Tibial nerve (tissue), 4 donors: ENCODE results near the gene CFAP73. TPM values are rescaled to one million over a fixed set of nuclear protein-coding genes. Genes with fewer than 3 reads are reported as not detected.

ENCODE experiments used
- DNase-seq, 2 donors: peaks; one replicate each; pipeline ENCODE4 v3.0.0-alpha.2; 2019; ENCODE audit warnings: low spot score in 2 of 2
- H3K27ac ChIP-seq, 4 donors: fragments of 200-600 bp; sonication (generic) in 3 of 4; one replicate each; pipeline ENCODE4 v1.5.1; 2017 to 2019; ENCODE audit warnings: mild to moderate bottlenecking in 1 of 4
- H3K27me3 ChIP-seq, 2 donors: fragments of 200-600 bp; sonication (generic) in 1 of 2; one replicate each; pipeline versions ENCODE4 v1.5.1 to v1.6.0; 2017 to 2019
- H3K36me3 ChIP-seq, 3 donors: fragments of 200-600 bp; sonication (generic); one replicate each; pipeline ENCODE4 v1.5.1; 2018 to 2019
- H3K4me1 ChIP-seq, 4 donors: fragments of 200-600 bp; sonication (generic) in 3 of 4; one replicate each; pipeline ENCODE4 v1.5.1; 2017 to 2019
- H3K4me3 ChIP-seq, 4 donors: fragments of 200-600 bp; sonication (generic) in 3 of 4; one replicate each; pipeline ENCODE4 v1.5.1; 2017 to 2019; ENCODE audit warnings: mild to moderate bottlenecking in 1 of 4, moderate library complexity in 1 of 4
- H3K9me3 ChIP-seq, 4 donors: fragments of 200-600 bp; sonication (generic) in 3 of 4; one replicate each; pipeline ENCODE4 v1.5.1; 2017 to 2019
- CTCF ChIP-seq, 5 experiments: fragments of 200-600 bp in 3 of 5; fragments of 450-650 bp in 2 of 5; sonication (generic) in 3 of 5; IDR thresholded peaks; one replicate each; pipeline ENCODE4 v1.5.1; 2016 to 2019; ENCODE audit warnings: antibody characterized with exemption in 5 of 5, mild to moderate bottlenecking in 3 of 5, moderate library complexity in 2 of 5
- EP300 ChIP-seq, 2 donors: sonication (generic); formaldehyde crosslinking; IDR thresholded peaks; one replicate each; pipeline ENCODE4 v1.6.1; 2017; ENCODE audit warnings: antibody characterized with exemption in 2 of 2, mild to moderate bottlenecking in 1 of 2
- POLR2A ChIP-seq, 2 donors: fragments of 450-650 bp; IDR thresholded peaks; one replicate each; pipeline ENCODE4 v1.6.1; 2017; ENCODE audit warnings: antibody characterized with exemption in 2 of 2, mild to moderate bottlenecking in 2 of 2, moderate library complexity in 2 of 2
- WGBS, 2 donors: methylation state at CpG; one replicate each; pipeline ENCODE4 v1.1.5; 2018; 5-methylcytosine and 5-hydroxymethylcytosine counted together
- total RNA-seq, 4 donors: library from RNA; depleted of rRNA; stranded (reverse); fragments of >200 nt; gene quantifications; one replicate each; pipeline ENCODE4 v1.1.0, GENCODE V29; 2016

CFAP73 gene
- total RNA-seq, 4 donors from 2014 or later: not detected

DNA sequence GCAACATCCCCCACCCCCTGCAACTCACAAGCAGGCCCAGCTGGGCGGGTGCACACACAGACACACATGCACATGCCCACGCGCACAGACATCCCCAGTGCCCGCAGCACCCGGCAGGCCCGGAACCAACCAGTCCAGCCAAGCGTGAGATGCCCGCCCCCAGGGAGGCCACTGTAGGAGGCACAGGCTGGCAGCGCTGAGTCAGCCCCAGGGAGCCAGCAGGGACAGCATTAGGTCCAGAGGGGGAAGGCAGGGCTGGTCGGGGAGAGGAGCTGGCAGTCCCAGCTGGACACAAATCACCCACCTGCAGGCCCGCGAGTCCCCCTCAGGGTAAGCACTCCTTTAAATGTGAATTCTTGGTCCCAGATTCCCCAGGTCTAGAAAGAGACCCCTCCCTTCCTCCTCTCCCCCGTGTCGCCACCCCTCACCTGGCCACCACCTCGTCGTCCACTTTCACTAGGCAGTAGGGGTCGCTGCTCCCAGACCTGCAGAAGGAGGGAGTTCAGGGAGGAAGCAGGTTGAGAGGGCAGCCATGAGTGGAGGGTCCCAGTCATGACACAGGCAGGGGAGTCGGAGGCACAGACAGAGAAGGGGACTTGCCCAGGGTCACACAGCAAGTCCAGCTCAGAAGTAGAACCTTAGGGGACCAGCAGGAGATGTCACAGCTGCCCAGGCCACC lies 18.9 kb upstream of the CFAP73 start:
- peaks cover 0 to 30% of the 10 kb centered on the region in 2 donors for H3K27me3 ChIP-seq
- 34 to 39% methylated on average over 12 to 13 of the region's 18 CpGs for WGBS, 2 donors
- TF ChIP-seq POLR2A (IDR thresholded peaks at IDR 0.05) (no peak), EP300 (IDR thresholded peaks at IDR 0.05) (peak in 1 of 2 donors; percentile 74)
- no peak for DNase-seq
- H3K27ac ChIP-seq: peak overlapping the region in 2 of 4 donors; percentile 67 to 80
- H3K36me3 ChIP-seq: no peaks in the 10 kb centered on the region
- H3K4me1 ChIP-seq: peaks cover 0 to 4% (median 2%) of the 10 kb centered on the region in 4 donors
- no peak overlapping the region for H3K4me3 ChIP-seq
- peaks cover 0 to 3% (median 0%) of the 10 kb centered on the region in 4 donors for H3K9me3 ChIP-seq

DNA sequence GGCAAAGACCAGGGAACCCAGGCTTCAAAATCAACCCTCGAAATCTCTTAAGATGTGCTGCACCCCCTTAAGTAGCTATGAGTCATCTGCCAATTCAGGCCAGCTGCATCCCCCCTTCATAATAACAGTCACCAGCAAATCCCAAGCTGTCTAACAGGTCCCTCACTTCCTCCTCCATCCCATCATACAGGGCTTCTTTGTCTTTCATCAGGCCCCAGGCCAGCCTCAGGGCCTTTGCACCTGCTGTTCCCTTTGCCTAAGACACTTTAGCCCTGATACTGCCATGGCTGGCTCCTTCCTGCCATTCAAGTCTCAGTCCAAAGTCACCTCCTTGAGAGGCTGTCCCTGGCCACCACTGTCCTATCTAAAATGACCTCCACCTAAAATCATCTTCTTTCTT lies 18.0 kb upstream of the CFAP73 start:
- H3K36me3 ChIP-seq: no peaks in the 10 kb centered on the region
- no peak for DNase-seq
- H3K27ac ChIP-seq: peak overlapping the region in 2 of 4 donors; percentile 67 to 80
- H3K4me1 ChIP-seq: peaks cover 0 to 9% (median 4%) of the 10 kb centered on the region in 4 donors
- H3K4me3 ChIP-seq: no peak overlapping the region
- WGBS, 2 donors: 41 to 67% methylated on average over 1 of the region's 1 CpG
- peaks cover 0 to 40% of the 10 kb centered on the region in 2 donors for H3K27me3 ChIP-seq
- no peaks in the 10 kb centered on the region for H3K9me3 ChIP-seq
- TF ChIP-seq POLR2A (IDR thresholded peaks at IDR 0.05) (no peak), CTCF (IDR thresholded peaks at IDR 0.05) (no peak), EP300 (IDR thresholded peaks at IDR 0.05) (no peak)

DNA sequence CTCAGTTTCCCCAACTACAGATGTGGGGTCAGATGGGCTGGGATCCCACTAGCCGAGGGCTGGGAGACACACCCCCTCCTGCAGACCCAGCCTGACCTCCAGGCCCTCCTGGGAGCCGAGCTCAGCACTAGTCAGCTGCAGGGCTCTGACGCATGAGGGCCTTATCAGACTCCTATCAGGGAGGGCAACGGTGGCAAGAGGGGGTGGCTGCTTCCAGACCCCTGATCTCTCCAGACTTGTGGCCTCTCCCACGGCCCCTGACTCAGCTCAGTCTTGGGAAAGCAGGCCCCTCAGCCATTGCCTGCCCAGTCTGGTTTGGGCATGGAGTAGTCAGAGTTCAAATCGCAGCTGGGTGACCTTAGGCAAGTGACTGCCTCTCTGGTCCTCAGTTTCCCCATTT lies 16.5 kb upstream of the CFAP73 start:
- Histone ChIP-seq H3K9me3 (no peaks in the 10 kb centered on the region), H3K4me1 (peaks cover 0 to 9% (median 4%) of the 10 kb centered on the region in 4 donors), H3K36me3 (no peaks in the 10 kb centered on the region), H3K27ac (no peak overlapping the region), H3K27me3 (peaks cover 0 to 39% of the 10 kb centered on the region in 2 donors), H3K4me3 (no peak overlapping the region)
- 44 to 51% methylated on average over 6 of the region's 6 CpGs for WGBS, 2 donors
- TF ChIP-seq EP300 (IDR thresholded peaks at IDR 0.05) (no peak), CTCF (IDR thresholded peaks at IDR 0.05) (no peak), POLR2A (IDR thresholded peaks at IDR 0.05) (no peak)
- DNase-seq: no peak

DNA sequence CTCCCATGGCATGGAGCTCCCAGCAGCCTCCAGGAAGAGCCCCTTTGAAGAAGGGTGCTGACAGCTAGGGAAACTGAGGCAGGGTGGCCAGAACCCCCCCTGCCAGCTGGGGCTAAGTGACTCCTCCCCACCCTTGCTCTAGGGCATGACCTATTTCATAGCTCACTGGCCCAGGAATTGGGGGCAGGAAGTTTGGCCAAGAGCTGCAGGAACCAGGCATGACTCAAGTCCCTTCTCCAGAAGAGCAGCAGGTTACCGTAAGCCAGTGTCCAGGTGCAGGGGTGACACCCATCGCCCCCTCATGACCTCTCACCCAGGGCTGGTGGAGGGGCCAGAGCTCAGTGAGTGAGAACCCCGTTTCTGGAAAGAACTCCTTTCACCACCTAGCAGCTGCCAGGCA lies 15.9 kb upstream of the CFAP73 start:
- no peak for TF ChIP-seq EP300 (IDR thresholded peaks at IDR 0.05)
- no peak for TF ChIP-seq POLR2A (IDR thresholded peaks at IDR 0.05)
- TF ChIP-seq CTCF (IDR thresholded peaks at IDR 0.05): no peak
- H3K27me3 ChIP-seq: peaks cover 0 to 39% of the 10 kb centered on the region in 2 donors
- 50 to 79% methylated on average over 2 to 3 of the region's 3 CpGs for WGBS, 2 donors

DNA sequence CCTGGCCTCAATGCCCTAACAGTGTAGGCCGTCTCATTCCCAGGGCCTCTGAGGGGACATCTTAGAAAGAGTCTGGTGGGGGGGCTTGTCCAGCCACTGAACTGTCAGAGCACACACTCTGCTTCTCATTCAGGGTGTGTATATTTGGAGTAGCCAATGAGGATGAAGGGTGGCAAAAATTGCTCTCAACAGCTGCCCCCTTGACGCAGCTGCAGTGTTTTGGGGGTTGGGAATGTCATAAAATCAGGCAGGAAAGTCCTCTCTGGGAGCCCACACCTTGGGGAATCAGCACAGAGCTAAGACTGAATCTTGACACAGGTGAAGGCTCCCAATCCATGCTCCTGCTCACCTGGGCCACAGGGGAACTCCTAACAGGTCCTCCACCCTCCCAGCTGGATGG lies 15.5 kb upstream of the CFAP73 start:
- 57% methylated on average over 2 of the region's 2 CpGs for whole genome bisulfite sequencing, 2 donors
- no peak for DNase-seq
- TF ChIP-seq CTCF (IDR thresholded peaks at IDR 0.05) (no peak), EP300 (IDR thresholded peaks at IDR 0.05) (no peak), POLR2A (IDR thresholded peaks at IDR 0.05) (no peak)
- Histone ChIP-seq H3K9me3 (no peaks in the 10 kb centered on the region), H3K4me3 (no peak overlapping the region), H3K4me1 (peaks cover 0 to 9% (median 4%) of the 10 kb centered on the region in 4 donors), H3K27ac (peak overlapping the region in 2 of 4 donors; percentile 71 to 75), H3K27me3 (peaks cover 0 to 39% of the 10 kb centered on the region in 2 donors), H3K36me3 (no peaks in the 10 kb centered on the region)

More for the DNA sequence above, 15.9 kb upstream of the CFAP73 start:
- Histone ChIP-seq H3K9me3 (no peaks in the 10 kb centered on the region), H3K27ac (peak overlapping the region in 1 of 4 donors; percentile 75), H3K4me1 (peaks cover 0 to 9% (median 4%) of the 10 kb centered on the region in 4 donors), H3K4me3 (no peak overlapping the region), H3K36me3 (no peaks in the 10 kb centered on the region)
- DNase-seq: no peak
